K562 (cell line): ENCODE results near the gene ABT1. TPM values are rescaled to one million over a fixed set of nuclear protein-coding genes. Genes with fewer than 3 reads are reported as not detected.

Source experiments
- BACH1 ChIP-seq: fragments of 200-800 bp; sonication (Bioruptor generic); IDR thresholded peaks from 2 replicates; pipeline ENCODE4 v1.6.1; 2016; ENCODE audit warnings: missing genetic modification characterization, missing compliant biosample characterization
- BRD4 ChIP-seq: fragments of 200-600 bp; sonication (generic); IDR thresholded peaks from 2 replicates; pipeline ENCODE4 v1.6.1; 2017; ENCODE audit warnings: inconsistent platforms
- DIDO1 ChIP-seq: fragments of 450-650 bp; IDR thresholded peaks from 2 replicates; pipeline ENCODE4 v1.6.1; 2016; ENCODE audit warnings: low read depth, missing biosample characterization, missing genetic modification characterization
- EP400 ChIP-seq: fragments of 450-650 bp; IDR thresholded peaks from 2 replicates; pipeline ENCODE4 v1.6.1; 2017; ENCODE audit warnings: antibody characterized with exemption, mild to moderate bottlenecking, moderate library complexity
- ETV5 ChIP-seq: sonication (generic); formaldehyde crosslinking; IDR thresholded peaks from 2 replicates; pipeline ENCODE4 v1.4.0; 2020; ENCODE audit warnings: low read depth, mild to moderate bottlenecking, missing genetic modification reagents
- FOXJ2 ChIP-seq: fragments of 200-800 bp; sonication (Bioruptor generic); IDR thresholded peaks from 2 replicates; pipeline ENCODE4 v1.6.1; 2016; ENCODE audit warnings: missing genetic modification characterization, missing compliant biosample characterization
- GATA2 ChIP-seq: sonication (generic); formaldehyde crosslinking; IDR thresholded peaks from 2 replicates; pipeline ENCODE4 v1.4.0; 2020; ENCODE audit warnings: mild to moderate bottlenecking, missing genetic modification reagents
- NONO ChIP-seq, 2 experiments: fragments of 200-400 bp in 1 of 2; fragments of 450-650 bp in 1 of 2; formaldehyde crosslinking in 1 of 2; IDR thresholded peaks; 2 replicates each; pipeline ENCODE4 v1.6.1; 2017; ENCODE audit warnings: low read depth in 2 of 2, mild to moderate bottlenecking in 2 of 2, moderate library complexity in 2 of 2, low read length in 1 of 2
- NRF1 ChIP-seq, 2 experiments: fragments of 450-650 bp; IDR thresholded peaks in 1 of 2; conservative IDR thresholded peaks in 1 of 2; 2 replicates each; pipeline ENCODE4 v1.6.1; 2014; ENCODE audit warnings: mild to moderate bottlenecking in 2 of 2
- PHF8 ChIP-seq: fragments of 200-600 bp; sonication (generic); IDR thresholded peaks from 2 replicates; pipeline ENCODE4 v1.6.1; 2012; ENCODE audit warnings: mixed run types, mild to moderate bottlenecking, inconsistent platforms, low read length, moderate library complexity, borderline replicate concordance
- POLR2B ChIP-seq: fragments of 450-650 bp; IDR thresholded peaks from 2 replicates; pipeline ENCODE4 v1.6.1; 2018; ENCODE audit warnings: low read depth; ENCODE audit not compliant: partially characterized antibody
- SAFB2 ChIP-seq: fragments of 200-400 bp; formaldehyde crosslinking; IDR thresholded peaks from 2 replicates; pipeline ENCODE4 v1.6.1; 2018; ENCODE audit warnings: borderline replicate concordance, low read length, low read depth, moderate library complexity; ENCODE audit not compliant: severe bottlenecking
- SMARCE1 ChIP-seq: fragments of 450-650 bp; IDR thresholded peaks from 2 replicates; pipeline ENCODE4 v1.7.1; 2016; ENCODE audit warnings: mild to moderate bottlenecking
- SRSF3 ChIP-seq: fragments of 200-400 bp; formaldehyde crosslinking; IDR thresholded peaks from 2 replicates; pipeline ENCODE4 v1.6.1; 2016; ENCODE audit warnings: mild to moderate bottlenecking, low read length, moderate library complexity; ENCODE audit not compliant: insufficient read depth
- TARDBP ChIP-seq: fragments of 450-650 bp; IDR thresholded peaks from 2 replicates; pipeline ENCODE4 v1.6.1; 2016
- THRAP3 ChIP-seq: fragments of 450-650 bp; IDR thresholded peaks from 2 replicates; pipeline ENCODE4 v1.6.1; 2016; ENCODE audit warnings: mild to moderate bottlenecking, inconsistent platforms, borderline replicate concordance
- U2AF1 ChIP-seq: fragments of 200-400 bp; formaldehyde crosslinking; optimal IDR thresholded peaks from 2 replicates; pipeline ENCODE3; 2017; ENCODE audit warnings: mild to moderate bottlenecking, low read depth, low read length, moderate library complexity
- ZBTB17 ChIP-seq: fragments of 450-650 bp; formaldehyde crosslinking; IDR thresholded peaks from 2 replicates; pipeline ENCODE4 v1.4.0; 2020; ENCODE audit warnings: mild to moderate bottlenecking
- ZNF217 ChIP-seq: sonication (generic); formaldehyde crosslinking; IDR thresholded peaks from 2 replicates; pipeline ENCODE4 v1.8.0; 2022; ENCODE audit warnings: mild to moderate bottlenecking, missing genetic modification reagents
- polyA plus RNA-seq, 8 experiments: library from polyadenylated mRNA; depleted of rRNA in 4 of 8; stranded (reverse) in 5 of 8; unstranded in 3 of 8; fragments of >200 nt; fragmentation: Nextera tagmentation in 2 of 8; fragmentation: Illumina TruSeq in 1 of 8; extraction: Ambion mirVana in 2 of 8; extraction: Trizol in 1 of 8; gene quantifications; 2 replicates each; pipeline versions ENCODE4 v1.2.1 to v1.2.3, GENCODE V29; 2011 to 2014; ENCODE audit warnings: inconsistent platforms in 1 of 8, missing spikeins in 1 of 8
- total RNA-seq, 7 experiments: library from RNA; depleted of rRNA in 6 of 7; stranded (reverse); fragments of >200 nt in 6 of 7; fragmentation: Illumina TruSeq in 2 of 7; extraction: Trizol in 2 of 7; gene quantifications; 2 replicates each; pipeline versions ENCODE4 v1.2.1 to v1.2.3, GENCODE V29; 2011 to 2021; ENCODE audit warnings: low replicate concordance in 1 of 7
- TF ChIP-seq, protein P1 (sequence below): sonication (generic); formaldehyde crosslinking; IDR thresholded peaks from 2 replicates; pipeline ENCODE4 v1.8.1; 2023; ENCODE audit warnings: mild to moderate bottlenecking, missing genetic modification reagents
- TF ChIP-seq, protein P2 (sequence below): fragments of 450-650 bp; formaldehyde crosslinking; IDR thresholded peaks from 2 replicates; pipeline ENCODE4 v1.4.0; 2022; ENCODE audit warnings: mild to moderate bottlenecking, moderate library complexity
- TF ChIP-seq, protein P3 (sequence below): fragments of 250-450 bp; sonication (Bioruptor Pico); IDR thresholded peaks from 2 replicates; pipeline ENCODE4 v1.5.0; 2021
- TF ChIP-seq, protein P4 (sequence below), 2 experiments: fragments of 200-800 bp in 1 of 2; sonication (Bioruptor generic) in 1 of 2; sonication (generic) in 1 of 2; formaldehyde crosslinking in 1 of 2; IDR thresholded peaks in 1 of 2; conservative IDR thresholded peaks in 1 of 2; 2 replicates each; pipeline versions ENCODE4 v1.5.0 to v1.6.1; 2016 to 2020; ENCODE audit warnings: missing compliant biosample characterization in 1 of 2, missing genetic modification characterization in 1 of 2, missing genetic modification reagents in 1 of 2

ABT1 gene
- total and polyA plus RNA-seq, 9 of the 15 experiments (the other 6 are each of a cell fraction or from before 2014, with no cell fraction given), result 8.8 to 52.7 (median 40.7) TPM

DNA sequence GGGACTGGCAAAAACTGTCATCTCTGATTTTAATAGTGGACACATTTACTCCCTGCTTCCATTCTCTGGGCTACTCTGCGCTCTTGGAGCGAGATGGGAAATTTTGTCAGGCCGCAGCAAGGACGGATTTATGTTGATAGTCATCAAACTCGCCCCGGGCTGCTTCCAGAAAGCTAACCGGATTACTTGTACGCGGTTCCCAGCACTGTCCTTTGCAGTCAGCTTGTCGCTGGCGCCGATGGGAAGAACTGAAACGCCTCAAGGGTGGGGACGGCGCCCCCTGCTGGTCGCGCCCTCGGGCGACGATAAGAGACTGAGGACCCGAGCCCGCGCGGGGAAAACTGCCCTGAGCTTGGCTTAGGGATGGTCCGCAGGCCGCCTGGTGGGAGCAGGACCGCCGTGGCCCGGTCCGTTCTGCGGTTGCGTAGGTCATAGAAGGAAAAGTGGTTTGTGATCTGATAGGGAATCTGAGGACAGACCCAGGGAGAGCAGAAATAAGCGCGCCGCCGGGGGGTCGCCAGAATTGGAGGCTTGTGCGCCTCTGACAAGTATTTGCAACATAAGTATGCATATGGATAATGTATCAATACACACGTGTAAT is 984 bp upstream of the ABT1 start (continued):
- peak; percentile 76 for TF ChIP-seq ETV5
- TF ChIP-seq BRD4, result no peak
- no peak for TF ChIP-seq FOXJ2
- TF ChIP-seq, protein P1, sequence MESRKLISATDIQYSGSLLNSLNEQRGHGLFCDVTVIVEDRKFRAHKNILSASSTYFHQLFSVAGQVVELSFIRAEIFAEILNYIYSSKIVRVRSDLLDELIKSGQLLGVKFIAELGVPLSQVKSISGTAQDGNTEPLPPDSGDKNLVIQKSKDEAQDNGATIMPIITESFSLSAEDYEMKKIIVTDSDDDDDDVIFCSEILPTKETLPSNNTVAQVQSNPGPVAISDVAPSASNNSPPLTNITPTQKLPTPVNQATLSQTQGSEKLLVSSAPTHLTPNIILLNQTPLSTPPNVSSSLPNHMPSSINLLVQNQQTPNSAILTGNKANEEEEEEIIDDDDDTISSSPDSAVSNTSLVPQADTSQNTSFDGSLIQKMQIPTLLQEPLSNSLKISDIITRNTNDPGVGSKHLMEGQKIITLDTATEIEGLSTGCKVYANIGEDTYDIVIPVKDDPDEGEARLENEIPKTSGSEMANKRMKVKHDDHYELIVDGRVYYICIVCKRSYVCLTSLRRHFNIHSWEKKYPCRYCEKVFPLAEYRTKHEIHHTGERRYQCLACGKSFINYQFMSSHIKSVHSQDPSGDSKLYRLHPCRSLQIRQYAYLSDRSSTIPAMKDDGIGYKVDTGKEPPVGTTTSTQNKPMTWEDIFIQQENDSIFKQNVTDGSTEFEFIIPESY (CRISPR knock-in tag), result peak; percentile 94
- no peak for TF ChIP-seq PHF8
- TF ChIP-seq, protein P2, sequence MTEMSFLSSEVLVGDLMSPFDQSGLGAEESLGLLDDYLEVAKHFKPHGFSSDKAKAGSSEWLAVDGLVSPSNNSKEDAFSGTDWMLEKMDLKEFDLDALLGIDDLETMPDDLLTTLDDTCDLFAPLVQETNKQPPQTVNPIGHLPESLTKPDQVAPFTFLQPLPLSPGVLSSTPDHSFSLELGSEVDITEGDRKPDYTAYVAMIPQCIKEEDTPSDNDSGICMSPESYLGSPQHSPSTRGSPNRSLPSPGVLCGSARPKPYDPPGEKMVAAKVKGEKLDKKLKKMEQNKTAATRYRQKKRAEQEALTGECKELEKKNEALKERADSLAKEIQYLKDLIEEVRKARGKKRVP (CRISPR knock-in tag), result no peak; the same call in 1 of the 2 replicates
- TF ChIP-seq EP400, result peak; percentile 58; the same call in 1 of the 2 replicates
- no peak for TF ChIP-seq DIDO1 (tag)
- TF ChIP-seq POLR2B, result peak; percentile 40
- no peak for TF ChIP-seq BACH1
- peak; percentile 86 to 89 for TF ChIP-seq NRF1 (conservative IDR thresholded peaks at IDR 0.05 in 1 of 2, IDR thresholded peaks at IDR 0.05 in 1 of 2)
- TF ChIP-seq SAFB2, result no peak
- no peak for TF ChIP-seq THRAP3
- peak; percentile 58 for TF ChIP-seq SMARCE1
- TF ChIP-seq, protein P3, sequence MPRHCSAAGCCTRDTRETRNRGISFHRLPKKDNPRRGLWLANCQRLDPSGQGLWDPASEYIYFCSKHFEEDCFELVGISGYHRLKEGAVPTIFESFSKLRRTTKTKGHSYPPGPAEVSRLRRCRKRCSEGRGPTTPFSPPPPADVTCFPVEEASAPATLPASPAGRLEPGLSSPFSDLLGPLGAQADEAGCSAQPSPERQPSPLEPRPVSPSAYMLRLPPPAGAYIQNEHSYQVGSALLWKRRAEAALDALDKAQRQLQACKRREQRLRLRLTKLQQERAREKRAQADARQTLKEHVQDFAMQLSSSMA, result no peak
- TF ChIP-seq U2AF1, result no peak
- TF ChIP-seq, protein P4, sequence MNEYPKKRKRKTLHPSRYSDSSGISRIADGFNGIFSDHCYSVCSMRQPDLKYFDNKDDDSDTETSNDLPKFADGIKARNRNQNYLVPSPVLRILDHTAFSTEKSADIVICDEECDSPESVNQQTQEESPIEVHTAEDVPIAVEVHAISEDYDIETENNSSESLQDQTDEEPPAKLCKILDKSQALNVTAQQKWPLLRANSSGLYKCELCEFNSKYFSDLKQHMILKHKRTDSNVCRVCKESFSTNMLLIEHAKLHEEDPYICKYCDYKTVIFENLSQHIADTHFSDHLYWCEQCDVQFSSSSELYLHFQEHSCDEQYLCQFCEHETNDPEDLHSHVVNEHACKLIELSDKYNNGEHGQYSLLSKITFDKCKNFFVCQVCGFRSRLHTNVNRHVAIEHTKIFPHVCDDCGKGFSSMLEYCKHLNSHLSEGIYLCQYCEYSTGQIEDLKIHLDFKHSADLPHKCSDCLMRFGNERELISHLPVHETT (CRISPR knock-in tag; conservative IDR thresholded peaks at IDR 0.05 in 1 of 2, IDR thresholded peaks at IDR 0.05 in 1 of 2), result peak in 1 of 2 experiments; percentile 25; a peak in 1 of 4 replicates
- peak; percentile 60; the same call in 1 of the 2 replicates for TF ChIP-seq ZBTB17
- no peak for TF ChIP-seq SRSF3
- peak; percentile 78; the same call in 1 of the 2 replicates for TF ChIP-seq TARDBP
- TF ChIP-seq NONO (IDR thresholded peaks at IDR 0.05; ENCODE audit: low read depth in 2 of 2, low read length in 1 of 2), result peak in 1 of 2 experiments; percentile 59; a peak in 1 of 4 replicates
- no peak for TF ChIP-seq ZNF217
- TF ChIP-seq GATA2 (CRISPR knock-in tag), result peak; percentile 77
